Thyroid gland (tissue), 4 donors: ENCODE results near the gene IPMK.
"Not testable (repeated sequence)": the region's sequence is repeated elsewhere in the genome, so short reads cannot be mapped to it uniquely, and the experiment has no call there.

Experiments
- POLR2A ChIP-seq, 2 donors: fragments of 450-650 bp; IDR thresholded peaks; one replicate each; pipeline ENCODE4 v1.6.1; 2017; ENCODE audit warnings: antibody characterized with exemption in 2 of 2, mild to moderate bottlenecking in 2 of 2, moderate library complexity in 1 of 2
- TF ChIP-seq, protein P1 (sequence below), 6 experiments: fragments of 200-600 bp in 3 of 6; fragments of 450-650 bp in 3 of 6; sonication (generic) in 3 of 6; IDR thresholded peaks; one replicate each; pipeline ENCODE4 v1.5.1; 2016 to 2019; ENCODE audit warnings: antibody characterized with exemption in 6 of 6, mild to moderate bottlenecking in 2 of 6, inconsistent platforms in 1 of 6, moderate library complexity in 1 of 6

DNA sequence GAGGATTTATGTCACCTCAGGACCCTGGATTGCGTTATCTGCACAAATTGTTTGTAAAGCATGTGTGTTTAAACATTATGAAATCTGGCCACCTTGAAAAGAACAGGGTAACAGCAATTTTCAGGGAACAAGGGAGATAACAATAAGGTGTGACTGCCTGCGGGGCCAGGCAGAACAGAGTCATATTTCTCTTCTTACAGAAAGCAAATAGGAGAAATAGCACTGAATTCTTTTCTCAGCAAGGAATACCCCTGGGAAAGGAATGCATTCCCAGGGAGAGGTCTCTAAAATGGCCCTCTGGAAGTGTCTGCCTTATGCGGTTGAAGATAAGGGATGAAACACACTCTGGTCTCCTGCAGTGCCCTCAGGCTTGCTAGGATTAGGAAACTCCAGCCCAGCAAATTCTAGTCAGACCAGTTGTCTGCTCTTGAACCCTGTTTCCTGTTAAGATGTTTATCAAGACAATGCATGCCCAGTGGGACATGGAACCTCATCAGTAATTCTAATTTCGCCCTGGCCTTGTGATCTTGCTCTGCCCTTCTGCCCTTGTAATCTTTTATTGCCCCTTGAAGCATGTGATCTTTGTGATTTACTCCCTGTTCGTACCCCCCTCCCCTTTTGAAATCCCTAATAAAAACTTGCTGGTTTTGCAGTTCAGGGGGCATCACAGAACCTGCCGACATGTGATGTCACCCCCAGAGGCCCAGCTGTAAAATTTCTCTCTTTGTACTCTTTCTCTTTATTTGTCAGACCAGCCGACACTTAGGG, 11.5 kb downstream of the IPMK start:
- TF ChIP-seq, protein P1, sequence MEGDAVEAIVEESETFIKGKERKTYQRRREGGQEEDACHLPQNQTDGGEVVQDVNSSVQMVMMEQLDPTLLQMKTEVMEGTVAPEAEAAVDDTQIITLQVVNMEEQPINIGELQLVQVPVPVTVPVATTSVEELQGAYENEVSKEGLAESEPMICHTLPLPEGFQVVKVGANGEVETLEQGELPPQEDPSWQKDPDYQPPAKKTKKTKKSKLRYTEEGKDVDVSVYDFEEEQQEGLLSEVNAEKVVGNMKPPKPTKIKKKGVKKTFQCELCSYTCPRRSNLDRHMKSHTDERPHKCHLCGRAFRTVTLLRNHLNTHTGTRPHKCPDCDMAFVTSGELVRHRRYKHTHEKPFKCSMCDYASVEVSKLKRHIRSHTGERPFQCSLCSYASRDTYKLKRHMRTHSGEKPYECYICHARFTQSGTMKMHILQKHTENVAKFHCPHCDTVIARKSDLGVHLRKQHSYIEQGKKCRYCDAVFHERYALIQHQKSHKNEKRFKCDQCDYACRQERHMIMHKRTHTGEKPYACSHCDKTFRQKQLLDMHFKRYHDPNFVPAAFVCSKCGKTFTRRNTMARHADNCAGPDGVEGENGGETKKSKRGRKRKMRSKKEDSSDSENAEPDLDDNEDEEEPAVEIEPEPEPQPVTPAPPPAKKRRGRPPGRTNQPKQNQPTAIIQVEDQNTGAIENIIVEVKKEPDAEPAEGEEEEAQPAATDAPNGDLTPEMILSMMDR (IDR thresholded peaks at IDR 0.05) = not testable (repeated sequence)
- not testable (repeated sequence) for TF ChIP-seq POLR2A (IDR thresholded peaks at IDR 0.05)
